ENCODE results near the gene ATP6V1E1. TPM values are rescaled to one million over a fixed set of nuclear protein-coding genes. Genes with fewer than 3 reads are reported as not detected.

The ATP6V1E1 gene
- total RNA-seq, 1 experiment from 2014 or later = 160 TPM

GRCh38 chr22:17542452-17542851 lies 86.1 kb downstream of the ATP6V1E1 start:
- no peak for DNase-seq (ENCODE audit: low read depth)

Other genes with a start within 250 kb of the ATP6V1E1 start
- gene SLC25A18, start 65.3 kb downstream of the ATP6V1E1 start, total RNA-seq (2014; rRNA removed; shearing (Covaris generic)) = 0.71 and 0.81 TPM in 2 replicates
- 49.1 and 66.7 TPM in 2 replicates for gene BCL2L13, start 10.0 kb upstream of the ATP6V1E1 start, total RNA-seq (2014; rRNA removed; shearing (Covaris generic))
- gene BID, start 145.7 kb upstream of the ATP6V1E1 start, total RNA-seq (2014; rRNA removed; shearing (Covaris generic)) = 40.7 and 76.3 TPM in 2 replicates

All from M059J (cell line).